Left renal pelvis (tissue), 4 donors: ENCODE measurements around the gene GNE. TPM values are rescaled to one million over a fixed set of nuclear protein-coding genes. Genes with fewer than 3 reads are reported as not detected.
A peak's percentile ranks its signal among the peaks of the same experiment; 100 is the strongest.
"Not testable (repeated sequence)": the region's sequence is repeated elsewhere in the genome, so short reads cannot be mapped to it uniquely, and the experiment has no call there.

ENCODE experiments used
- DNase-seq, 4 donors: peaks; one replicate each; pipeline ENCODE4 v3.0.0-alpha.2; 2013; ENCODE audit warnings: low read depth in 4 of 4, low spot score in 3 of 4
- polyA plus RNA-seq, 4 donors: library from polyadenylated mRNA; unstranded; fragments of 120-200 nt; gene quantifications; one replicate each; pipeline ENCODE4 v1.2.1, GENCODE V29; 2013; ENCODE audit not compliant: insufficient read length in 4 of 4

Gene GNE, protein sequence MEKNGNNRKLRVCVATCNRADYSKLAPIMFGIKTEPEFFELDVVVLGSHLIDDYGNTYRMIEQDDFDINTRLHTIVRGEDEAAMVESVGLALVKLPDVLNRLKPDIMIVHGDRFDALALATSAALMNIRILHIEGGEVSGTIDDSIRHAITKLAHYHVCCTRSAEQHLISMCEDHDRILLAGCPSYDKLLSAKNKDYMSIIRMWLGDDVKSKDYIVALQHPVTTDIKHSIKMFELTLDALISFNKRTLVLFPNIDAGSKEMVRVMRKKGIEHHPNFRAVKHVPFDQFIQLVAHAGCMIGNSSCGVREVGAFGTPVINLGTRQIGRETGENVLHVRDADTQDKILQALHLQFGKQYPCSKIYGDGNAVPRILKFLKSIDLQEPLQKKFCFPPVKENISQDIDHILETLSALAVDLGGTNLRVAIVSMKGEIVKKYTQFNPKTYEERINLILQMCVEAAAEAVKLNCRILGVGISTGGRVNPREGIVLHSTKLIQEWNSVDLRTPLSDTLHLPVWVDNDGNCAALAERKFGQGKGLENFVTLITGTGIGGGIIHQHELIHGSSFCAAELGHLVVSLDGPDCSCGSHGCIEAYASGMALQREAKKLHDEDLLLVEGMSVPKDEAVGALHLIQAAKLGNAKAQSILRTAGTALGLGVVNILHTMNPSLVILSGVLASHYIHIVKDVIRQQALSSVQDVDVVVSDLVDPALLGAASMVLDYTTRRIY
- 10 to 100 TPM; 17.7 to 21.6 (median 20.5) TPM for polyA plus RNA-seq

- peak; percentile 89 to 94 (median 90) for DNase-seq
These were observed at the start of gene GNE for GRCh38 chr9:36258208-36258995. GNE (minus strand) TSS chr9:36258448; CDS start chr9:36249355, 9,093 bp downstream.

DNA sequence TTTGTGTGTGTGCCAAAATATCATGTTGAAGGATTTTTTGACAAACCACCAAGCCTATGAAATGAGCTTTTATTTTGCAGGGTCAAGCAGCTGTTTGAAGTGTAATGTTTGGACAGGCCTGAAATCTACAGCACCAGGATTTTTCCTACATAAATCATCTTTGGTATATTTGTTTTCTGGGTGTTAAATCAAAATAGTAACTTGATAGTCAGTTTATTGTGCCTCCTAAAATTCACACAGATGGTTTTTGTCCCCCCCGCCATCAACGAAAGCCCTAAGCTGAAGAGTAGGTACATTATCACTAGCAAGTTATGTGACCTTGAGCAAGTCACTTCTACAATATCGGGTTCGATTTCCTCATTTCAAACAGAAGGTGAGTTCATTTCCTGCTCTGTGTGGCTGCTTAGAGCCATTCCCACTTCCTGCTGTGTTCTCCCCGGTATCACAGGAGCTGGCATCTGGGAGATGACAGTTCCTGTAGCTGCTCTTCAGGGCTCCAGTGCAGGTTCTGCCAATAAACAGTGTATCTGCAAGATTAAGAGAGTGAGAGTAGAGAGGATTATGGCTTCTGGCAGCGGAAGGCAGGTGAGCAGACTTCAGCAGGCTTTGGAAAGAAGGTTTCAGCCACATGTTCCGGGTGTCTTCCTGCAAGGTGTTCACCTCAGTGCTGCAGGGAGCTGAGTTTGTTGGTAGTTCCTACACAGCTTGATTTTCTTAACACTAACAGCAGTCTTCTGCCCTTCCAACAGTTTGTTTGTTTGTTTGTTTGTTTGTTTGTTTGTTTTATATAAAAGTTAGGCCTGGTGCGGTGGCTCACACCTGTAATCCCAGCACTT is 48.4 kb upstream of the GNE start:
- no peak for DNase-seq

GRCh38 chr9:36304366-36304765 is 46.1 kb upstream of the GNE start:
- DNase-seq: not testable (repeated sequence)

DNA sequence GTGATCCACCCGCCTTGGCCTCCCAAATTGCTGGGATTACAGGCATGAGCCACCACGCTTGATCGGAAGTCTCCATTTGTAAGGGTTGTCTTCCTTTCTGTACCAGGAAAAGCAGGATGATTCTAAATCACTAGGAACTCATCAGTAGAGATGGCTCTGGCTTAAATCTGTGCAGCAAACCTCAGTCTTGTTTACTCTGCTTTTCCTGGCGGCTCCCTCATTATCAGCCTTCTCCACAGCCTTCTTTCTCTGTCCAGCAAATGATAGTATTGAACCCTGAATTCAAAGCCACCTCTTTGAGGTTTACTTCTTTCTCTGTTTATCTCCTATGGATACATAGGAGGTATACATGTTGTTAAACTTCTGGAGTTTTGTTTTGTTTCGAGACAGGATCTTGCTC is 43.0 kb upstream of the GNE start:
- DNase-seq: no peak

GRCh38 chr9:36298566-36298965 is 40.3 kb upstream of the GNE start:
- no peak for DNase-seq

DNA sequence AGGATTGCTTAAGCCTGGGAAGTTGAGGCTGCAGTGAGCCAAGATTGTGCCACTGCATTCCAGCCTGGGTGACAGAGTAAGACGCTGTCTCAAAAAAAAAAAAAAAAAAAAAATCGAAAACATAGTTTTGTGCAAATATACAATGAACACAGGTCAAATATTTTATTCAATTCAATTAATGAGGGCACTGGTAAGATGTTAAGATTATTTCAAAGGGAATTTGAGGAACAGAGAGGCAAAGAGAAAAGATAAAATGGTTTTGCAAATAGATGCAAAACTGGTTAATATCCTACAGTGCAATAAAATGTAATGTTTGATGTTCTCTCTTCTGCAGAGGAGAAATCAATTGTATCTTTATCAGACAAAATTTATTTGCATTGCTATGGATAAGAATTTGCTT is 39.5 kb upstream of the GNE start:
- no peak for DNase-seq

GRCh38 chr9:36294996-36295395 is 36.7 kb upstream of the GNE start:
- DNase-seq: not testable (repeated sequence)

- DNase-seq: no peak
These were observed 35.7 kb upstream of the GNE start for GRCh38 chr9:36293918-36294317.

DNA sequence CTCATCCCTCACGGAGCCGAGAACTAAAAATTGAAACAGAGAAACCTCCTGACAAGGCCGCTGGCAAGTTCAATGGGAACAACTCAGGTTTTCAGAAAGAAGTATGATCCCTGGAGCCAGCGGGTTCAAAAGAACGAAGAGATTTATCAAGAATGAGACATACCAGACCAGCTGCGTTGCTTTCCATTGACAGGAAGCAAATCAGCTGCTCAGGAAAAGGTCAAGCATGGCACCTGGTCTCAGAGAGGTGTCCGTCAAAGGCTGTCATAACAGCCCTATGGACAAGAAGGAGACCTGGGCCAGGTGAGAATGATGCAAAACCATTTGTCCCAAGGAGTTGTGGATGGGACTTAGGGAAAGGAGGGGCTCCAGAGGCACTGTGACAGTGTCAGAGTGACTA is 34.9 kb upstream of the GNE start:
- no peak for DNase-seq

DNA sequence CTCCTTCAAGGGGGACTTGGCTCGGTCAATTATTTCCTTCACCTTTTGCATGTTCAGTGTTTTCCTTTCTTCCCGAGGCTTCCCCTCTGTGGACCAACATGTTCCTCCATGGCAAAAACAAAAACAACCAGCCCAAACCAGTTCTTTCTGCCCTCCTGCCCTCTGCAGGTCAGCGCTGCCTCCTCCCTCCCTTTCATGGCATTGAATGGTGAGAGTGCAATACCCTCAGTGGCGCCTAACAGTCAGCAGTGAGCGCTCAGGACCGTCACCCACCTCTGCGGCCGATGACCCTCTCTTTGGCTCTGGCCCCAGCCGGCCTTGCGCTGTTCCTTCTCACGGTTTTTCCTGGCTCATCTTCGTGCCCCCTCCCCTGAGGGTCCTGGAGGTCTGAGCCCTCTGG is 34.4 kb upstream of the GNE start:
- DNase-seq: no peak

DNA sequence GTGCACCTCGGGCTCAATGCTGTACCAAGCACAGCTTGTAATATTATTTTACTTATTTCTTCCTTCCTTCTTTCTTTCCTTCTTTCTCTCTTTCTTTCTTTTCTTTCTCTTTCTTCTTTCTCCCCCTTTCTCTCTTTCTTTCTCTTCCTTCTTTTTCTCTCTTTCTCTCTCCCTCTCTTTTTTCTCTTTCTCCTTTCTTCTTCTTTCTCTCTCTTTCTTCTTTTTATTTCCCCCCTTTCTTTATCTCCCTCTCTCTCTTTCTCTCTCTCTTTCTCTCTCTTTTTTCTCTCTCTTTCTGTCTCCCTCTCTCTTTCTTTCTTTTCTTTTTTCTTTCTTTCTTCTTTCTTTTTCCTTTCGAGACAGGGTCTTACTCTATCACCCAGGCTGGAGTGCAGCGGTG is 32.7 kb upstream of the GNE start:
- no peak for DNase-seq

GRCh38 chr9:36289836-36290435 is 31.7 kb upstream of the GNE start:
- DNase-seq: no peak

- no peak for DNase-seq
These were observed 29.8 kb upstream of the GNE start for GRCh38 chr9:36288070-36288469.

DNA sequence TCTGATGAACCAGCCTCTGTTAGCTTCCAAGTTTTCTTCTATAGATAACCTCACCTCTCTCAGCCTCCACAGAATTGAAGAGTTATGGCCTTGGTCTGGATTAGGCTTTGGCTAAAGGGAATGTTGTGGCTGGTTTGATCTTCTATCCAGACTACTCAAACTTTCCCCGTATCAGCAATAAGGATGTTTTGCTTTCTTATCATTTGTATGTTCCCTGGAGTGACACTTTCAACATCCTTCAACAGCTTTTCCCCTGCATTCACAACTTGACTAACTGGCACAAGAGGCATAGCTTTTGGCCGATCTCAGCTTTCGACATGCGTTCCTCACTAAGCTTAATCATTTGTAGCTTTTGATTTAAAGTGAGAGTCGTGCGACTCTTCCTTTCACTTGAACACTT is 28.1 kb upstream of the GNE start:
- no peak for DNase-seq

DNA sequence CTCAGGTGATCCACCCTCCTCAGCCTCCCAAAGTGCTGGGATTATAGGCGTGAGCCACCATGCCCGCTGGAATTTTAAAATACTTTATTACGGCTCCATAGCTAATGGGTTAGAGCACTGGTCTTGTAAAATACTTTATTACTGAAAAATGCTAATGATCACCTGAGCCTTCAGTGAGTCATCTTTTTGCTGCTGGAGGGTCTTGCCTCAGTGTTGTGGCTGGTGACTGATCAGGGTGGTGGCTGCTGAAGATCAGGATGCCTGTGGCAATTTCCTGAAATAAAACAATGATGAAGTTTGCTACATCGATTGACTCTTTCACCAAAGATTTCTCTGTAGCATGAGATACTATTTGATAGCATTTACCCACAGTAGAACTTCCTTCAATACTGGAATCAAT is 26.0 kb upstream of the GNE start:
- no peak for DNase-seq

DNA sequence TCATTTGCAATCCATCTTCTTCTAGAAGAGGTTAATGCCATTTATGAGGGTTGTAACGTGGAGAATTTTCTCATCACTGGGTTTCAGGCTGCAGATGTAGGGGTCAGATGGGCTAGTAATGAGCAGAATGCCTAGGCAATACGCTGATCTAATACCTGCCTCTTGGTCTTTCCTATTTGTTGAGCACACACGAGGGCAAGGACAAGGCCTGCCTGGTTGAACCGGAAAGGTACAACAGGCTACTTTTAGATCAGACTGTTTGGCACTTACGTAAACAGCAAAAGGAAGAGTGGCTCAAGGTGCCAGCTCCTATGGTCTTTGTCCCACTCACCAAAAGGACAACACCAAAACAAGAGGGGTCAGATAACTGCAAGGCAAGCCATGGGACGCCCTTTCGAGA is 24.0 kb upstream of the GNE start:
- no peak for DNase-seq

- DNase-seq: no peak
These were observed 22.7 kb upstream of the GNE start for GRCh38 chr9:36280989-36281388.

DNA sequence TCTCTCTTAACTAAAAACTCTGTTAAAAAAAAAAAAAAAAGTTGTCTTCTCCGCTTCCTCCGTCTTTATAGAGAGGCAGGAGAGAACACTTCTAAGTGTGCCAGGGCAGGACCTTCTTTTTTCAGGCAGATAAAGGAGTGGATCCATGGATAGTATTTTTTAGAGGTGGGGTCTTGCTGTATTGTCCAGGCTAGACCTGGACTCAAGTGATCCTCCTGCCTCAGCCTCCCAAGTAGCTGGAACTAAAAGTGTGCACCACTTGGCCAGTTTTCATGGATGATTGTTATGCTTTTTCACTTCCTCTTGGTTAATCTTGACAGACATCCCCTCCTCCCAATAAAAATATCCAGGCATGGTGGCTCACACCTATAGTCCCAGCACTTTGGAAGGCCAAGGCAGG is 20.0 kb upstream of the GNE start:
- no peak for DNase-seq

GRCh38 chr9:36276781-36277181 is 18.5 kb upstream of the GNE start:
- peak in 1 of 4 donors; percentile 32 for DNase-seq

GRCh38 chr9:36276254-36276653 is 18.0 kb upstream of the GNE start:
- DNase-seq: no peak
